Astrocyte of the spinal cord (primary cell): ENCODE measurements around the gene OGFOD2.

Source experiments
- DNase-seq: peaks from one replicate; pipeline ENCODE4 v3.0.0; 2011; ENCODE audit warnings: low read depth, low spot score
- H3K4me3 ChIP-seq: 2 replicates; pipeline ENCODE4 v1.5.1; 2011; ENCODE audit warnings: low read depth, mild to moderate bottlenecking, low read length, moderate library complexity
- in situ Hi-C: cut with HindIII; loops from 2 replicates; pipeline ENCODE4 v1.10.0; 2017; ENCODE audit warnings: low sequenced_read_pairs
- TF ChIP-seq, protein P1 (sequence below): IDR thresholded peaks from 2 replicates; pipeline ENCODE4 v1.5.1; 2012; ENCODE audit warnings: low read depth, mild to moderate bottlenecking, low read length, inconsistent platforms

Gene OGFOD2

DNA sequence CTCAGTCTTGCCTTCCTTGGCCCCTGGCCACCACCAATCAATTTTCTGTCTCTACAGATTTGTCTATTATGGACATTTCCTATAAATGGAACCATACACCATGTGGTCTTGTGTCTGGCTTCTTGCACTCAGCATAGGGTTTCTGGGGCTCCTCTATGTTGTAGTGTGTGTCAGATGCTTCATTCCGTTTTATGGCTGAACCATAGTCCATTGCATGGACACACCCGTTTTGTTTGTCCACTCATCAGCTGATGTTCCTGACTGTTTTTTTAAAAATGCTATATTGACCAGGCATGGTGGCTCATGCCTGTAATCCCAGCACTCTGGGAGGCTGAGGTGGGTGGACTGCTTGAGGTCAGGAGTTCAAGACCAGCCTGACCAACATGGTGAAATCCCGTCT, 26.4 kb downstream of the OGFOD2 start:
- no peak for DNase-seq
- H3K4me3 ChIP-seq, result no peak overlapping the region
- in situ Hi-C loops, result no loop called here
- TF ChIP-seq, protein P1, sequence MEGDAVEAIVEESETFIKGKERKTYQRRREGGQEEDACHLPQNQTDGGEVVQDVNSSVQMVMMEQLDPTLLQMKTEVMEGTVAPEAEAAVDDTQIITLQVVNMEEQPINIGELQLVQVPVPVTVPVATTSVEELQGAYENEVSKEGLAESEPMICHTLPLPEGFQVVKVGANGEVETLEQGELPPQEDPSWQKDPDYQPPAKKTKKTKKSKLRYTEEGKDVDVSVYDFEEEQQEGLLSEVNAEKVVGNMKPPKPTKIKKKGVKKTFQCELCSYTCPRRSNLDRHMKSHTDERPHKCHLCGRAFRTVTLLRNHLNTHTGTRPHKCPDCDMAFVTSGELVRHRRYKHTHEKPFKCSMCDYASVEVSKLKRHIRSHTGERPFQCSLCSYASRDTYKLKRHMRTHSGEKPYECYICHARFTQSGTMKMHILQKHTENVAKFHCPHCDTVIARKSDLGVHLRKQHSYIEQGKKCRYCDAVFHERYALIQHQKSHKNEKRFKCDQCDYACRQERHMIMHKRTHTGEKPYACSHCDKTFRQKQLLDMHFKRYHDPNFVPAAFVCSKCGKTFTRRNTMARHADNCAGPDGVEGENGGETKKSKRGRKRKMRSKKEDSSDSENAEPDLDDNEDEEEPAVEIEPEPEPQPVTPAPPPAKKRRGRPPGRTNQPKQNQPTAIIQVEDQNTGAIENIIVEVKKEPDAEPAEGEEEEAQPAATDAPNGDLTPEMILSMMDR, result no peak

GRCh38 chr12:123003257-123003656, 28.2 kb downstream of the OGFOD2 start:
- TF ChIP-seq, protein P1, result no peak
- in situ Hi-C loops, result no loop called here
- no peak for DNase-seq
- H3K4me3 ChIP-seq, result no peak overlapping the region

DNA sequence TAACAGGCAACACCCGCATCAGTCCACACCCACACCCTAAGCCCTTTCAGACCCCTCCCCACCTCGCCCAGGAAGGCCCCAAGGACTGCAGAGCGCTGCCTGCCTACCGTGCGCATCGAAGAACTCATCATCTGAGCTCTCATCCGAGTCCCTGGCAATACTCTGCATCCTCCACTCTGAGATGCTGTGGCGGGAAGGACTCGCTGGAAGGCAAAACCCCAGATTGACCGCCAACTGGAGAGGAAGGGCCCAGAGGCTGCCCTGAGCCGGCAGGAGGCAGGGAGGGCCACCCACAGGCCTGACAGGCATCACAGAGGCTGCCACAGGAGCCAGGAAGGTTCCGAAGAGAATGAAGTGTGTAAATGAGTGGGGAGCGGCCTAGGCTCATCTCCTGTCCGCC, 29.2 kb downstream of the OGFOD2 start:
- in situ Hi-C loops, result no loop called here
- DNase-seq, result no peak
- TF ChIP-seq, protein P1, result no peak
- no peak overlapping the region for H3K4me3 ChIP-seq

DNA sequence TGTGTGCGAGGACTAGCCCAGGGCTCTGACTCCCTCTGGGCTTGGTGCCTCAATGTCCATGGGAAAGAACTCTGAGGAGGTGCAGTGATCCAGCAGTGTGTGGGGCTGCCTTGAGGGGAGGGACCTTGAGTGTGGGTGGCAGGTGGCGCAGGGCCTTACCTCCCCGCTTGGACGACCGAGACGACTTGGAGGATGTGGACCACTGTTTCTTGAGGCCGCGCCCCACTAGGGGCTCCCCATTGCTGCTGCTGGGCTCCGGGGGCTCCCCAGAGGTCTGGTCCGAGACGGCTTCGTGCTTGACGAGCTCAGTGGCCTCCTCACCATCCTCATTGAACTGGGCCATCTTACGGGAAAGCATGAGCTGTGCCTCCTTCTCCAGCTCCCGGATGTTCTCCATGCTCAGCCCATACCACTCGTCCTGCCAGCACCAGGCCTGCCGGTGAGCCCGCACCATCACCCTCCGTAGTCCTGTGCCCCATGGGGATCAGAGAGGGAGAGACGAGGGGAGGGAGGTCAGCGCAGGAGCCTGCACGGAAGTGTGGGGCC, 30.1 kb downstream of the OGFOD2 start:
- DNase-seq, result no peak
- TF ChIP-seq, protein P1, result no peak
- in situ Hi-C loops, result no loop called here
- no peak overlapping the region for H3K4me3 ChIP-seq

DNA sequence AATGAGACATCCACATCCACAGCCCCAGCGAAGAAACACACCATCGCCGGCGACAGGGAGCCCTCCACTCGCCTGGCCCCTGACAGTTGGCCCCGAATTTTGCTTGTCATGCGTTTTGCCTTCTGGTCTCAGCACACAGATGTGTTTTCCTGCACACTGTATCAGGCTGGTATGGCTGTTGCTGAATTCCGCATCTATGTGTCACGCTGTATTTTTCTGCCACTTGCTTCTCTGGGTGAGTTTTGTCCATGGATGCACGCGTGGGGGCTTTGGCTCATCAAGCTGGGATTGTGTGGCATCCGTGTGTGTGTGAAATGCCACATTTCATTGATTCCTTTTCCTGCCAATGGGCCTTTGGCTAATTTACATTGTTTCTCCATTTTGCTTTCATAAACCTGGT, 31.9 kb downstream of the OGFOD2 start:
- TF ChIP-seq, protein P1, result no peak

DNA sequence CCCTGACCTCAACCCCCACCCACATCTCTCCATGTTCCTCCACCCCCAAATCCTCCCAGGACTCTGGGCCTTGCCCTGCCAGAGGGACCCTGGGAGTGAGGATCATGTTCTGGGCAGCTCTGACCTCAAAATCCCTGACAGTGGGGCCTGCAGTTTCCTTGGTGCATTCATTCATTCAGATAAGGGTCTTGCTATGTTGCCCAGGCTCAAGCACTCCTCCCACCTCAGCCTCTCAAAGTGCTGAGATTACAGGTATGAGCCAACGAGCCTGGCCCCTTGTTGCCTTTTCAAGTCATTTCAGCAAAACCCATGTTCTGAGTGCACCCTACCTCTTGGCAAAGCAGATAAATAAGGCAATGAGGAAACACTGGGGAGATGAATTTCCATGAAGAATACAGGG, 35.1 kb downstream of the OGFOD2 start:
- TF ChIP-seq, protein P1, result no peak
- in situ Hi-C loops, result no loop called here
- H3K4me3 ChIP-seq, result no peak overlapping the region
- DNase-seq, result no peak

More for the DNA sequence above, 31.9 kb downstream of the OGFOD2 start:
- in situ Hi-C loops, result no loop called here
- no peak overlapping the region for H3K4me3 ChIP-seq
- peak; percentile 15 for DNase-seq

- no peak overlapping the region for H3K4me3 ChIP-seq
- TF ChIP-seq, protein P1, result no peak
- DNase-seq, result no peak
- in situ Hi-C loops, result no loop called here
Observed at GRCh38 chr12:123010681-123011080, 35.6 kb downstream of the OGFOD2 start.
